Gastroesophageal sphincter (tissue), 3 donors: ENCODE results near the gene USP17L18.
"Not testable (repeated sequence)": the region's sequence is repeated elsewhere in the genome, so short reads cannot be mapped to it uniquely, and the experiment has no call there.

Experiments
- POLR2A ChIP-seq, 2 donors: fragments of 450-650 bp; IDR thresholded peaks; one replicate each; pipeline ENCODE4 v1.6.1; 2017; ENCODE audit warnings: antibody characterized with exemption in 2 of 2, mild to moderate bottlenecking in 2 of 2, moderate library complexity in 1 of 2
- TF ChIP-seq, protein P1 (sequence below), 4 experiments: fragments of 200-600 bp in 2 of 4; fragments of 450-650 bp in 2 of 4; sonication (generic) in 1 of 4; IDR thresholded peaks; one replicate each; pipeline ENCODE4 v1.5.1; 2017 to 2019; ENCODE audit warnings: antibody characterized with exemption in 4 of 4, mild to moderate bottlenecking in 2 of 4, moderate library complexity in 2 of 4

DNA sequence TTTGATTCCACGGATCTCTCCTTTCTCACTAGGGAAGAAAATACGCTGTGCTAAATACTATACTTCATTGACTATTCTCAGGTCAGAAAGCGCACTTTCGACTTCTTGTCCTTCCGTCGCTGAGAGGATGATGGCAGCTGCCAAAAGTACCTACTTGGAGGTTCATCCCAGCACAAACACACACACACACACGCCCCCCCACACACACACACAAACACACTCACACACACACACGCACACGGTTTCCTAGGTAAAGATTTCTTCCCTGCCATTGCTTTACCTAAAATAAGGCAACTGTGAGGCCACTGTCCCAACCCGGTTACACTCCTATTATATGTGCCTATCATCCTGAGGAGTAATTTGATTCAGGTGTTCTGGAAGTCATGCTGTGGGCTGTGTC lies 23.3 kb downstream of the USP17L18 start:
- TF ChIP-seq, protein P1, sequence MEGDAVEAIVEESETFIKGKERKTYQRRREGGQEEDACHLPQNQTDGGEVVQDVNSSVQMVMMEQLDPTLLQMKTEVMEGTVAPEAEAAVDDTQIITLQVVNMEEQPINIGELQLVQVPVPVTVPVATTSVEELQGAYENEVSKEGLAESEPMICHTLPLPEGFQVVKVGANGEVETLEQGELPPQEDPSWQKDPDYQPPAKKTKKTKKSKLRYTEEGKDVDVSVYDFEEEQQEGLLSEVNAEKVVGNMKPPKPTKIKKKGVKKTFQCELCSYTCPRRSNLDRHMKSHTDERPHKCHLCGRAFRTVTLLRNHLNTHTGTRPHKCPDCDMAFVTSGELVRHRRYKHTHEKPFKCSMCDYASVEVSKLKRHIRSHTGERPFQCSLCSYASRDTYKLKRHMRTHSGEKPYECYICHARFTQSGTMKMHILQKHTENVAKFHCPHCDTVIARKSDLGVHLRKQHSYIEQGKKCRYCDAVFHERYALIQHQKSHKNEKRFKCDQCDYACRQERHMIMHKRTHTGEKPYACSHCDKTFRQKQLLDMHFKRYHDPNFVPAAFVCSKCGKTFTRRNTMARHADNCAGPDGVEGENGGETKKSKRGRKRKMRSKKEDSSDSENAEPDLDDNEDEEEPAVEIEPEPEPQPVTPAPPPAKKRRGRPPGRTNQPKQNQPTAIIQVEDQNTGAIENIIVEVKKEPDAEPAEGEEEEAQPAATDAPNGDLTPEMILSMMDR (IDR thresholded peaks at IDR 0.05): not testable (repeated sequence)
- TF ChIP-seq POLR2A (IDR thresholded peaks at IDR 0.05): not testable (repeated sequence)
